HG03045 (cell line): ENCODE results near the gene FEM1A.
"Not testable (repeated sequence)": the region's sequence is repeated elsewhere in the genome, so short reads cannot be mapped to it uniquely, and the experiment has no call there.

Experiments used
- ATAC-seq: cut with Tn5 transposase; IDR thresholded peaks from one replicate; pipeline ENCODE4 v1.9.1; 2021; ENCODE audit warnings: mild to moderate bottlenecking, moderate library complexity; ENCODE audit not compliant: unreplicated experiment

FEM1A gene

DNA sequence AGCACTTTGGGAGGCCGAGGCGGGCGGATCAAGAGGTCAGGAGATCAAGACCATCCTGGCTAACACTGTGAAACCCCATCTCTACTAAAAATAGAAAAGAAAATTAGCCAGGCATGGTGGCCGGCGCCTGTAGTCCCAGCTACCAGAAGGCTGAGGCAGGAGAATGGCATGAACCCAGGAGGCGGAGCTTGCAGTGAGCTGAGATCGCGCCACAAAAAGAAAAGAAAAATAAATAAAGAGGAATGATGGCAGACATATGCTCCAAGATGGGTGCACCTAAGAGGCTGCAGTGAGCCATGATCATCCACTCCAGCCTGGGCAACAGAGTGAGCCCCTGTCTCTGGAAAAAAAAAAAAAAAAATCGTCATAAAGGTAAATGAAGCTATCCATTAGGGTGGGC lies 54.4 kb downstream of the FEM1A start:
- not testable (repeated sequence) for ATAC-seq

DNA sequence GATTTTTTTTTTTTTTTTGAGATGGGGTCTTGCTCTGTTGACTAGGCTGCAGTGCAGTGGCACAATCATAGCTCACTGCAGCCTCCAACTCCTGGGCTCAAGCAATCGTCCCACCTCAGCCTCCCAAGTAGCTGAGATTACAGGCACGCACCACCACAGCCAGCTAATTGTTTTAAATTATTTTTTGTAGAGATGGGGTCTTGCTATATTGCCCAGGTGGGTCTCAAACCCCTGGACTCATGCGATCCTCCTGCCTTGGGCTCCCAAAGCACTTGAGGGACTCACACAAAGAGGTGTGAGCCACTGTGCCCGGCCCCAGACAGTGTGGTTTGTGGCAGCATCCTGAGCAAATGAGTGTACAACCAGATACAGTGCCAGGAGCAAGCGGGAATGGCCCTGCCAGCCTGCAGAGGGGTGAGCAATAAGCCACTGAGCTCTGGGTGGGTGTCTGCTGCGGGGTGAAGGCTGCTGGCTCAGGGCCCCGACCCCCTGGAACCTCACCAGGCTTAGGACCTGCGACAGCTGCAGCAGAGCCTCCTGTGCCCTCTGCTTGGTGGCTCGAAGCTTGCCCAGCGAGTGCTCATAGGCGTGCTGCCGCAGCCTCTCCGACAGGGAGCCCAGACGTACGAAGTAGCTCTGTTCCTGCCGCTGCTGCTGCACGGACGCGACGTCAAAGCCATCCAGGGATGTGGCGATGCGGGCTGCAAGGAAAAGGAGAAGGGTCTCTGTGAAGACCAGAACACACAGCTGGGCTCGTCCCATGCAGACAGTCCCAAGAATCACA lies 55.8 kb downstream of the FEM1A start:
- ATAC-seq, result no peak

DNA sequence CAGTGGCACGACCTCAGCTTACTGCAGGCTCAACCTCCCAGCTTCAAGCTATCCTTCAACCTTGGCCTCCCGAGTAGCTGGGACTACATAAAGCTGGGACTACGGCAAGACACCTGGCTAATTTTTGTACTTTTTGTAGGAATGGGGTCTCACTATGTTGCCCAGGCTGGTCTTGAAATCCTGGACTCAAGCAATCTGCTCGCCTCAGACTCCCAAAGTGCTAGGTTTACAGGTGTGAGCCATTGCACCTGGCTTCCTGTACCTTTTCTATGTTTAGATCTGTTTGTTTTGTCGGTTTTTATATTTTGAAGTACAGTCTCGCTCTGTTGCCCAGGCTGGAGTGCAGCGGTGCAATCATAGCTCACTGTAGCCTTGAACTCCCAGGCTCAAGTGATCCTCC lies 57.5 kb downstream of the FEM1A start:
- ATAC-seq, result no peak
